Activated CD4-positive, alpha-beta memory T cell treated with anti-CD3 and anti-CD28 coated beads for 36 hours (primary cell): Measurements from ENCODE around the gene BAHCC1. TPM values are rescaled to one million over a fixed set of nuclear protein-coding genes. Genes with fewer than 3 reads are reported as not detected.

Experiments
- CTCF ChIA-PET: fragments of 350-600 bp; sonication (Branson Sonifier 250); formaldehyde crosslinking; loops from one replicate; lab custom pipeline; 2021; ENCODE audit warnings: antibody characterized with exemption, inconsistent platforms; lab: Charles Lee
- POLR2A ChIA-PET: fragments of 350-600 bp; sonication (Branson Sonifier 250); formaldehyde crosslinking; loops from one replicate; lab custom pipeline; 2021; ENCODE audit warnings: antibody characterized with exemption; lab: Charles Lee
- DNase-seq: peaks from one replicate; pipeline ENCODE4 v3.0.0-alpha.2; 2020
- H3K27ac Mint-ChIP-seq: one replicate; pipeline ENCODE4 v1.8.0; 2021; ENCODE audit warnings: mixed read lengths
- H3K27me3 Mint-ChIP-seq: one replicate; pipeline ENCODE4 v1.8.0; 2021; ENCODE audit warnings: mixed read lengths
- H3K36me3 Mint-ChIP-seq: one replicate; pipeline ENCODE4 v1.8.0; 2021; ENCODE audit warnings: mixed read lengths
- H3K4me1 Mint-ChIP-seq: one replicate; pipeline ENCODE4 v1.8.0; 2021; ENCODE audit warnings: low read depth, mixed read lengths
- H3K4me3 Mint-ChIP-seq: one replicate; pipeline ENCODE4 v1.8.0; 2021; ENCODE audit warnings: mild to moderate bottlenecking, mixed read lengths
- H3K9me3 Mint-ChIP-seq: one replicate; pipeline ENCODE4 v1.8.0; 2021; ENCODE audit warnings: mixed read lengths
- intact Hi-C: fragments of 100-400 bp; cut with micrococcal nuclease; formaldehyde crosslinking; loops from one replicate; pipeline ENCODE4 v1.15.1; 2023
- microRNA-seq: library from miRNA; unstranded; fragments of <30 nt; microRNA quantifications from one replicate; pipeline ENCODE4 v1.2.0, GENCODE V29; 2022; ENCODE audit warnings: borderline number of aligned reads, borderline microRNAs expressed, borderline replicate concordance
- total RNA-seq, 2 experiments: library from RNA; stranded (reverse); gene quantifications; one replicate each; pipeline ENCODE4 v1.2.3, GENCODE V29; 2021

Gene BAHCC1
- total RNA-seq, 2 experiments from 2014 or later: 0.10 TPM; not detected in 1

GRCh38 chr17:81513753-81514488 is 118.7 kb downstream of the BAHCC1 start:
- intact Hi-C loops: loop anchor here (1.0 to 2.0 kb wide), 4 partner anchors 39 to 347 kb away; partner anchors contain the start of genes BAHCC1, FAAP100 and P4HB
- peaks cover 29% of the 10 kb centered on the region for H3K4me1 Mint-ChIP-seq
- H3K9me3 Mint-ChIP-seq: no peaks in the 10 kb centered on the region
- ChIA-PET CTCF (interaction anchor here (1.3 kb wide), 1 partner anchor 39 kb away, joined by 4 read pairs; the partner anchor contains the start of gene FAAP100), POLR2A (interaction anchor here (1.2 kb wide), 2 partner anchors 29 to 169 kb away, joined by 3 to 5 read pairs; partner anchors contain the start of genes ARL16 and HGS)
- peak overlapping the region; percentile 92 for H3K27ac Mint-ChIP-seq
- peak; percentile 65 for DNase-seq
- no peaks in the 10 kb centered on the region for H3K27me3 Mint-ChIP-seq
- H3K36me3 Mint-ChIP-seq: peaks cover 34% of the 10 kb centered on the region
- H3K4me3 Mint-ChIP-seq: peak overlapping the region; percentile 82

- Mint-ChIP-seq H3K4me1 (peaks cover 24% of the 10 kb centered on the region), H3K4me3 (peak overlapping the region; percentile 82), H3K9me3 (no peaks in the 10 kb centered on the region), H3K36me3 (peaks cover 29% of the 10 kb centered on the region), H3K27ac (peak overlapping the region; percentile 83), H3K27me3 (no peaks in the 10 kb centered on the region)
- intact Hi-C loops: loop anchor here (2.0 kb wide), 1 partner anchor 346 kb away; the partner anchor contains the start of gene P4HB
- ChIA-PET CTCF (interaction anchor here (1.3 kb wide), 1 partner anchor 38 kb away, joined by 4 read pairs; the partner anchor contains the start of gene FAAP100), POLR2A (interaction anchor here (1.2 kb wide), 1 partner anchor 30 kb away, joined by 5 read pairs; no protein-coding TSS in a partner anchor)
- DNase-seq: no peak
Observed at GRCh38 chr17:81514489-81514738, 119.2 kb downstream of the BAHCC1 start.

- no peaks in the 10 kb centered on the region for H3K27me3 Mint-ChIP-seq
- H3K9me3 Mint-ChIP-seq: no peaks in the 10 kb centered on the region
- H3K27ac Mint-ChIP-seq: peak overlapping the region; percentile 88
- DNase-seq: peak; percentile 80
- ChIA-PET CTCF (interaction anchor here (1.0 kb wide), 1 partner anchor 262 kb away, joined by 3 read pairs; no protein-coding TSS in a partner anchor), POLR2A (interaction anchor here (1.2 to 1.8 kb wide), 2 partner anchors 30 to 37 kb away, joined by 5 to 14 read pairs; partner anchors contain the start of gene FAAP100)
- peaks cover 20% of the 10 kb centered on the region for H3K4me1 Mint-ChIP-seq
- H3K36me3 Mint-ChIP-seq: peaks cover 24% of the 10 kb centered on the region
- intact Hi-C loops: loop anchor here (2.0 kb wide), 1 partner anchor 346 kb away; the partner anchor contains the start of gene P4HB
- H3K4me3 Mint-ChIP-seq: peak overlapping the region; percentile 92
Observed at GRCh38 chr17:81514739-81515529, 119.7 kb downstream of the BAHCC1 start.

- Mint-ChIP-seq H3K4me1 (peaks cover 17% of the 10 kb centered on the region), H3K36me3 (peaks cover 18% of the 10 kb centered on the region), H3K27me3 (no peaks in the 10 kb centered on the region), H3K9me3 (no peaks in the 10 kb centered on the region), H3K27ac (peak overlapping the region; percentile 88), H3K4me3 (peak overlapping the region; percentile 92)
- DNase-seq: no peak
- CTCF ChIA-PET: interaction anchor here (1.0 to 1.3 kb wide), 2 partner anchors 85 to 262 kb away, joined by 3 read pairs; no protein-coding TSS in a partner anchor
- intact Hi-C loops: loop anchor here (2.0 kb wide), 1 partner anchor 345 kb away; the partner anchor contains the start of gene P4HB
- POLR2A ChIA-PET: interaction anchor here (1.8 kb wide), 1 partner anchor 37 kb away, joined by 14 read pairs; the partner anchor contains the start of gene FAAP100
Observed at GRCh38 chr17:81515530-81516041, 120.3 kb downstream of the BAHCC1 start.

Small RNA genes within 50 kb of the gene (microRNA-seq; reads per million reads assigned to microRNA genes)
- gene MIR3186 (not detected), gene MIR4740 (not detected)

Other genes with a start within 250 kb of the BAHCC1 start
- gene PVALEF, start 229.9 kb upstream of the BAHCC1 start, total RNA-seq: not detected
- 1 to 10 TPM in 1 of 2 experiments, under 1 TPM in 1; 0.78 to 1.0 TPM for gene AATK, start 229.2 kb upstream of the BAHCC1 start, total RNA-seq
- 10 to 100 TPM; 11.1 to 11.3 TPM for gene CEP131, start 172.5 kb upstream of the BAHCC1 start, total RNA-seq
- gene TEPSIN, start 156.4 kb upstream of the BAHCC1 start, total RNA-seq: 10 to 100 TPM; 20.0 to 24.6 TPM
- 10 to 100 TPM; 49.8 to 55.9 TPM for gene NDUFAF8, start 156.1 kb upstream of the BAHCC1 start, total RNA-seq
- gene SLC38A10, start 100.2 kb upstream of the BAHCC1 start, total RNA-seq: 10 to 100 TPM; 60.7 to 60.9 TPM
- 1,000 to 10,000 TPM; 3,773 to 3,928 TPM for gene ACTG1, start 117.3 kb downstream of the BAHCC1 start, total RNA-seq
- under 1 TPM; 0.33 to 0.46 TPM for gene FSCN2, start 132.9 kb downstream of the BAHCC1 start, total RNA-seq
- 10 to 100 TPM; 33.5 to 39.7 TPM for gene FAAP100, start 156.9 kb downstream of the BAHCC1 start, total RNA-seq
- 10 to 100 TPM; 78.4 to 93.2 TPM for gene NPLOC4, start 241.7 kb downstream of the BAHCC1 start, total RNA-seq
- gene TSPAN10, start 241.7 kb downstream of the BAHCC1 start, total RNA-seq: under 1 TPM; 0.36 to 0.45 TPM